Chondrocyte (in vitro differentiated cells): ENCODE data around the gene TTC23L. TPM values are rescaled to one million over a fixed set of nuclear protein-coding genes. Genes with fewer than 3 reads are reported as not detected.

Source experiments
- DNase-seq: peaks from one replicate; pipeline ENCODE4 v3.0.0; 2021; ENCODE audit warnings: mixed read lengths, low spot score
- H3K27ac Mint-ChIP-seq: one replicate; pipeline ENCODE4 v1.8.0; 2021; ENCODE audit warnings: mild to moderate bottlenecking, moderate library complexity, mixed read lengths; ENCODE audit not compliant: unreplicated experiment
- H3K27me3 Mint-ChIP-seq: 2 replicates; pipeline ENCODE4 v1.8.0; 2021; ENCODE audit warnings: low read depth, mixed read lengths
- H3K36me3 Mint-ChIP-seq: 2 replicates; pipeline ENCODE4 v1.8.0; 2021; ENCODE audit warnings: low read depth, mixed read lengths
- H3K4me1 Mint-ChIP-seq: 2 replicates; pipeline ENCODE4 v1.8.0; 2021; ENCODE audit warnings: low read depth, mild to moderate bottlenecking, mixed read lengths
- H3K4me3 Mint-ChIP-seq: one replicate; pipeline ENCODE4 v1.8.0; 2021; ENCODE audit warnings: mild to moderate bottlenecking, moderate library complexity, mixed read lengths; ENCODE audit not compliant: unreplicated experiment
- H3K9me3 Mint-ChIP-seq: 2 replicates; pipeline ENCODE4 v1.8.0; 2021; ENCODE audit warnings: low read depth, mixed read lengths
- total RNA-seq: library from RNA; stranded (reverse); gene quantifications from 3 replicates; pipeline ENCODE4 v1.2.1, GENCODE V29; 2021
- TF ChIP-seq, protein P1 (sequence below): fragments of 200-600 bp; sonication (generic); IDR thresholded peaks from 2 replicates; pipeline ENCODE4 v1.5.0; 2021; ENCODE audit warnings: antibody characterized with exemption, mild to moderate bottlenecking, moderate library complexity

Gene TTC23L
- total RNA-seq, 1 donor from 2014 or later = not detected

DNA sequence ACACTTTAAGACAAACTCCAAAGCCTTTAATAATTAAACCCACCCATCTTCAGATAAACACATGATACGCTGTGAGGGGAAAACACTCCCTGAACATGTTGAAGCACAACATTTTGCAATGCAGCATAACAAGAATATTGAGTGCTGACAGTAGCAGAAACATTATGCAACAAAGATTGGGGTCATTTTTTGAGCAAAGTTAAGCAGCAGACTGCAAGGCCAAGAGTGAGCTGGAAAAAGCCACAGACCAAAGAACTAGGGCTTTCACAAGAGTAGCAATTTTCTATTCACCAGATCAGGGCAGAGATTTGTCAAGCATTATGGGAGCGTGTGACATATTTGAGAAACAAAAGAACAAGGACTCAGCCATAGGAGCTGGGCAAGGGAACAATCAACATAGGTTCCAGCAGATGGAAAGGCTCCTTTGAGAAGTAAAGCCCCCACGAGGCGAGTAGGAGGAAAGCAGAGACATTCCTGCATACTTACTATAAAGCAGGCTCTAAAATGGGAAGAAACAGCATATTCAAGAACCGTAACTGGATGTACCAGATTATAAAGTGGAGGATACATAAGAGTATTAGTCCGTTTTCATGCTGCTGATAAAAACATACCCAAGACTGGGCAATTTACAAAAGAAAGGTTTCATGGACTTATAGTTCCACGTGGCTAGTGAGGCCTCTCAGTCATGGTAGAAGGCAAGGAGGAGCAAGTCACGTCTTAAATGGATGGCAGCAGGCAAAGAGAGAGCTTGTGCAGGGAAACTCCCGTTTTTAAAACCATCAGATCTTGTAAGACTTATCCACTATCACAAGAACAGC lies 4.8 kb upstream of the TTC23L start:
- no peaks in the 10 kb centered on the region for H3K9me3 Mint-ChIP-seq
- TF ChIP-seq, protein P1, sequence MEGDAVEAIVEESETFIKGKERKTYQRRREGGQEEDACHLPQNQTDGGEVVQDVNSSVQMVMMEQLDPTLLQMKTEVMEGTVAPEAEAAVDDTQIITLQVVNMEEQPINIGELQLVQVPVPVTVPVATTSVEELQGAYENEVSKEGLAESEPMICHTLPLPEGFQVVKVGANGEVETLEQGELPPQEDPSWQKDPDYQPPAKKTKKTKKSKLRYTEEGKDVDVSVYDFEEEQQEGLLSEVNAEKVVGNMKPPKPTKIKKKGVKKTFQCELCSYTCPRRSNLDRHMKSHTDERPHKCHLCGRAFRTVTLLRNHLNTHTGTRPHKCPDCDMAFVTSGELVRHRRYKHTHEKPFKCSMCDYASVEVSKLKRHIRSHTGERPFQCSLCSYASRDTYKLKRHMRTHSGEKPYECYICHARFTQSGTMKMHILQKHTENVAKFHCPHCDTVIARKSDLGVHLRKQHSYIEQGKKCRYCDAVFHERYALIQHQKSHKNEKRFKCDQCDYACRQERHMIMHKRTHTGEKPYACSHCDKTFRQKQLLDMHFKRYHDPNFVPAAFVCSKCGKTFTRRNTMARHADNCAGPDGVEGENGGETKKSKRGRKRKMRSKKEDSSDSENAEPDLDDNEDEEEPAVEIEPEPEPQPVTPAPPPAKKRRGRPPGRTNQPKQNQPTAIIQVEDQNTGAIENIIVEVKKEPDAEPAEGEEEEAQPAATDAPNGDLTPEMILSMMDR = no peak
- H3K27me3 Mint-ChIP-seq = no peaks in the 10 kb centered on the region
- peaks cover 35% of the 10 kb centered on the region for H3K36me3 Mint-ChIP-seq
- peaks cover 10% of the 10 kb centered on the region for H3K4me1 Mint-ChIP-seq
- no peak for DNase-seq
- no peak overlapping the region for H3K4me3 Mint-ChIP-seq
- H3K27ac Mint-ChIP-seq = no peak overlapping the region

DNA sequence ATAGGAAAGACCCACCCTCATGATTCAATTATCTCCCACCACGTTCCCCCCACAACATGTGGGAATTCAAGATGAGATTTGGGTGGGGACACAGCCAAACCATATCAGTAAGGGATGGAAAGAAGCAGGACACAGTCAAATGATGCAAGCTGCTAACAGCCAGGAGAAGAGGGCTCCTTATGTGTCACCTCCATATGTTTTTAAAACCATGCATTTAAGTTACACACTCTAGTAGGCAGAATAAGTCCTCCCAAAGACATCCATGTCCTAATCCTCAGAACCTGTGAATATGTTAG lies 4.2 kb upstream of the TTC23L start:
- no peak for DNase-seq
- no peaks in the 10 kb centered on the region for H3K27me3 Mint-ChIP-seq
- H3K4me3 Mint-ChIP-seq = no peak overlapping the region
- no peak overlapping the region for H3K27ac Mint-ChIP-seq
- peaks cover 15% of the 10 kb centered on the region for H3K4me1 Mint-ChIP-seq
- no peaks in the 10 kb centered on the region for H3K9me3 Mint-ChIP-seq
- H3K36me3 Mint-ChIP-seq = peaks cover 30% of the 10 kb centered on the region
- TF ChIP-seq, protein P1 = no peak

DNA sequence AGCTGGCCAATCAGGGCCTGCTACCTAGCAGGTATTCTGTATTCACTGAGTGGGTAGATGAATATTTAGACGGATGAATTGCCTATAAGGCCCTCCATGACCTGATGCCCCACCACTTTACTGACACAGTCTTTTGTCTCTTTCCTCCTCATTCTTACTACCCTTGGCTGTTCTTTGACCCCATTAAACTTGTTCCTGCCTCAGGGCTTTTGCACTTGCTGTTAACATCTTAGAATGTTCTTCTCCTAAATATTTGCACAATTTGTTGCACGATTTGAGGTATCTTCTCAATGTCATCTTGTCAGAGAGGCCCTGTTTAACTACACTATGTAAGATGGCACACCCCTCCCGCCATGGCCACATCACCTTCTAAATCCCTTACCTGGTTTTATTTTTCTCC lies 3.3 kb upstream of the TTC23L start:
- Mint-ChIP-seq H3K4me1 (peaks cover 15% of the 10 kb centered on the region), H3K27ac (no peak overlapping the region), H3K36me3 (peaks cover 25% of the 10 kb centered on the region), H3K9me3 (no peaks in the 10 kb centered on the region), H3K27me3 (no peaks in the 10 kb centered on the region), H3K4me3 (no peak overlapping the region)
- TF ChIP-seq, protein P1 = no peak
- no peak for DNase-seq

DNA sequence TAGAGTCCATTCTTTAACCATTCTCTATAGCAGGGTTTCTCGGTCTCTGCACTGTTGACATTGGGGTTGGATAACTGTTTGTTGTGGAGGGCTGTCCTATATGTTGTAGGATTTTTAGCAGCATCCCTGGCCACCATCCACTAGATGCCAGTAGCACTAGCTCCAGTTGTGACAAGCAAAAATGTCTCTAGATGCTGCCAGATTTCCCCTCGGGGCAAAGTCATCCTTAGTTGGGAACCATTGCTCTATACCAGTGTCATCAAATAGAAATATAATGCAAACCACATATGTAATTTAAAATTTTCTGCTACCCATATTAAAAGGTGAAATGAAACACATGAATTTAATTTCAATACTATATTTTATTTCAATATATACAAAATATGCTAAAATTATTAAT lies 2.9 kb downstream of the TTC23L start:
- DNase-seq = no peak
- no peaks in the 10 kb centered on the region for H3K27me3 Mint-ChIP-seq
- no peaks in the 10 kb centered on the region for H3K36me3 Mint-ChIP-seq
- H3K9me3 Mint-ChIP-seq = no peaks in the 10 kb centered on the region
- H3K27ac Mint-ChIP-seq = no peak overlapping the region
- H3K4me3 Mint-ChIP-seq = no peak overlapping the region
- H3K4me1 Mint-ChIP-seq = peaks cover 21% of the 10 kb centered on the region
- TF ChIP-seq, protein P1 = no peak

DNA sequence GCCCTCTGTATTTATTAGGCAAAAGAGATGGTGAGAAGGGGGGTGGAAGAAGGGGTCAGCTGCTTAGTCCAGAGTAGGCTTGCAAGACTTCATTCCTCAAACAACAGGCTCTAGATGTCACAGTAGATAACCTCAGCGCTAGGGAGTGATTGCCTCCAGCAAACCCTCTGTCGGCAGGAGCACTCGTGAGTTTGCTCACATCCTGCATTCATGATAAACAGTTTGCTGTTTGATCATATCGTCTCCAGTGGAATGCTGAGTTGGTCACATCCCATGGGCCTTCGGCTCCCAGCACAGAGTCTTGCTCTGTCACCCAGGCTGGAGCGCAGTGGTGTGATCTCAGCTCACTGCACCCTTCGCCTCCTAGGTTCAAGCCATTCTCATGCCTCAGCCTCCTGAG lies 3.6 kb downstream of the TTC23L start:
- Mint-ChIP-seq H3K27me3 (no peaks in the 10 kb centered on the region), H3K9me3 (no peaks in the 10 kb centered on the region), H3K36me3 (no peaks in the 10 kb centered on the region), H3K4me3 (no peak overlapping the region), H3K4me1 (peaks cover 21% of the 10 kb centered on the region), H3K27ac (no peak overlapping the region)
- TF ChIP-seq, protein P1 = no peak
- no peak for DNase-seq
